IMR-90 (cell line): Measurements from ENCODE around the gene ITPK1. TPM values are rescaled to one million over a fixed set of nuclear protein-coding genes. Genes with fewer than 3 reads are reported as not detected.

Experiments used
- ATAC-seq: fragments of 200-7000 bp; cut with Tn5 transposase; 2 replicates; pipeline ENCODE4 v1.9.1; 2020; ENCODE audit warnings: low read depth, mild to moderate bottlenecking, moderate library complexity
- BruUV-seq: library from RNA; stranded (reverse); fragments of 400-500 nt; replicated peaks from 2 replicates; lab custom pipeline; 2021; lab: Mats Ljungman, UMichigan
- CTCF ChIA-PET: fragments of 300-600 bp; formaldehyde crosslinking; extraction: SDS; loops from one replicate; lab custom pipeline; 2021; ENCODE audit warnings: antibody characterized with exemption; lab: Yijun Ruan, JAX
- POLR2A ChIA-PET: fragments of 300-600 bp; sonication (Branson Sonifier 250); formaldehyde crosslinking; loops from one replicate; lab custom pipeline; 2022; ENCODE audit warnings: antibody characterized with exemption; ENCODE audit not compliant: unreplicated experiment; lab: Charles Lee
- DNase-seq: peaks from one replicate; pipeline ENCODE4 v3.0.0; 2013
- H2AFZ ChIP-seq: replicated peaks from 2 replicates; pipeline ENCODE3; 2013; ENCODE audit warnings: low read length, mild to moderate bottlenecking; ENCODE audit not compliant: poor library complexity
- H2AK5ac ChIP-seq: 2 replicates; pipeline ENCODE4 v1.6.1; 2013; ENCODE audit warnings: low read depth, low read length, inconsistent platforms
- H2AK9ac ChIP-seq: replicated peaks from 2 replicates; pipeline ENCODE3; 2013; ENCODE audit warnings: mild to moderate bottlenecking, low read depth, low read length, moderate library complexity; ENCODE audit not compliant: poor library complexity
- H2BK120ac ChIP-seq: 2 replicates; pipeline ENCODE4 v1.6.1; 2013; ENCODE audit warnings: low read depth, low read length, inconsistent platforms
- H2BK15ac ChIP-seq: 3 replicates; pipeline ENCODE4 v1.6.1; 2013; ENCODE audit warnings: low read depth, low read length, inconsistent platforms
- H2BK20ac ChIP-seq: 2 replicates; pipeline ENCODE4 v1.6.1; 2013; ENCODE audit warnings: low read depth, mild to moderate bottlenecking, inconsistent platforms, low read length, moderate library complexity
- H2BK5ac ChIP-seq: 2 replicates; pipeline ENCODE4 v1.6.1; 2013; ENCODE audit warnings: mild to moderate bottlenecking, low read depth, low read length, inconsistent platforms; ENCODE audit not compliant: poor library complexity, severe bottlenecking
- H3K14ac ChIP-seq: replicated peaks from 2 replicates; pipeline ENCODE4 v1.6.1; 2013; ENCODE audit warnings: low read depth, low read length, inconsistent platforms
- H3K18ac ChIP-seq: 2 replicates; pipeline ENCODE4 v1.6.1; 2013; ENCODE audit warnings: low read depth, low read length, control low read depth
- H3K23ac ChIP-seq: 2 replicates; pipeline ENCODE4 v1.6.1; 2013; ENCODE audit warnings: low read depth, low read length, inconsistent platforms
- H3K27ac ChIP-seq: 2 replicates; pipeline ENCODE4 v1.5.1; 2013; ENCODE audit warnings: mild to moderate bottlenecking, control low read depth, low read length; ENCODE audit not compliant: insufficient read depth
- H3K27me3 ChIP-seq: 2 replicates; pipeline ENCODE4 v1.6.1; 2013; ENCODE audit warnings: low read length; ENCODE audit not compliant: control insufficient read depth, insufficient read depth
- H3K36me3 ChIP-seq: 2 replicates; pipeline ENCODE4 v1.6.1; 2013; ENCODE audit warnings: low read length, mixed read lengths; ENCODE audit not compliant: control insufficient read depth, insufficient read depth
- H3K4ac ChIP-seq: 2 replicates; pipeline ENCODE4 v1.6.1; 2013; ENCODE audit warnings: low read depth, low read length, inconsistent platforms
- H3K4me1 ChIP-seq: 2 replicates; pipeline ENCODE4 v1.6.1; 2013; ENCODE audit warnings: low read length, mixed read lengths; ENCODE audit not compliant: control insufficient read depth, insufficient read depth
- H3K4me2 ChIP-seq: 2 replicates; pipeline ENCODE4 v1.6.1; 2013; ENCODE audit warnings: low read depth, mild to moderate bottlenecking, control low read depth, low read length, moderate library complexity
- H3K4me3 ChIP-seq: 2 replicates; pipeline ENCODE4 v1.5.1; 2013; ENCODE audit warnings: low read depth, mild to moderate bottlenecking, control low read depth, low read length, moderate library complexity; ENCODE audit not compliant: insufficient read depth
- H3K56ac ChIP-seq: 2 replicates; pipeline ENCODE4 v1.6.1; 2013; ENCODE audit warnings: low read length, inconsistent platforms; ENCODE audit not compliant: insufficient read depth; ENCODE audit errors: extremely low read depth
- H3K79me1 ChIP-seq, 2 experiments: 2 replicates each; pipeline ENCODE4 v1.6.1; 2013; ENCODE audit warnings: low read length in 2 of 2, inconsistent platforms in 1 of 2, low read depth in 1 of 2
- H3K9ac ChIP-seq: 2 replicates; pipeline ENCODE4 v1.6.1; 2013; ENCODE audit warnings: low read depth, low read length, control low read depth
- H3K9me1 ChIP-seq: 2 replicates; pipeline ENCODE4 v1.6.1; 2013; ENCODE audit warnings: low read length, inconsistent platforms; ENCODE audit not compliant: insufficient read depth
- H3K9me3 ChIP-seq: 2 replicates; pipeline ENCODE4 v1.6.1; 2013; ENCODE audit warnings: low read length; ENCODE audit not compliant: control insufficient read depth, insufficient read depth
- H4K20me1 ChIP-seq: 2 replicates; pipeline ENCODE4 v1.6.1; 2013; ENCODE audit warnings: low read length, inconsistent platforms; ENCODE audit not compliant: insufficient read depth
- H4K5ac ChIP-seq: 2 replicates; pipeline ENCODE4 v1.6.1; 2013; ENCODE audit warnings: mild to moderate bottlenecking, low read depth, low read length, control low read depth
- H4K8ac ChIP-seq, 2 experiments: 2 replicates each; pipeline ENCODE4 v1.6.1; 2013; ENCODE audit warnings: low read depth in 2 of 2, low read length in 2 of 2, control low read depth in 1 of 2, inconsistent platforms in 1 of 2
- H4K91ac ChIP-seq: 2 replicates; pipeline ENCODE4 v1.6.1; 2013; ENCODE audit warnings: low read depth, low read length, inconsistent platforms; ENCODE audit not compliant: insufficient read depth
- BHLHE40 ChIP-seq: fragments of 150-350 bp; IDR thresholded peaks from 2 replicates; pipeline ENCODE4 v1.6.1; 2016; ENCODE audit warnings: mild to moderate bottlenecking, low read depth, low read length
- CEBPB ChIP-seq: IDR thresholded peaks from 2 replicates; pipeline ENCODE4 v1.6.1; 2012; ENCODE audit warnings: low read depth, low read length, improper control_type of control experiment
- ELK1 ChIP-seq: fragments of 150-350 bp; IDR thresholded peaks from 2 replicates; pipeline ENCODE4 v1.6.1; 2016; ENCODE audit warnings: low read depth, mild to moderate bottlenecking, low read length, moderate library complexity, borderline replicate concordance
- FOS ChIP-seq: fragments of 150-350 bp; IDR thresholded peaks from 2 replicates; pipeline ENCODE4 v1.6.1; 2016; ENCODE audit warnings: low read depth, low read length
- MAFK ChIP-seq: IDR thresholded peaks from 2 replicates; pipeline ENCODE4 v1.6.1; 2012; ENCODE audit warnings: low read depth, low read length, improper control_type of control experiment
- MXI1 ChIP-seq: IDR thresholded peaks from 2 replicates; pipeline ENCODE4 v1.6.1; 2012; ENCODE audit warnings: low read depth, mild to moderate bottlenecking, low read length, moderate library complexity, borderline replicate concordance
- NFE2L2 ChIP-seq: fragments of 150-350 bp; IDR thresholded peaks from 2 replicates; pipeline ENCODE4 v1.6.1; 2016; ENCODE audit warnings: low read depth, mild to moderate bottlenecking, low read length
- POLR2A ChIP-seq: IDR thresholded peaks from 2 replicates; pipeline ENCODE4 v1.6.1; 2012; ENCODE audit warnings: mild to moderate bottlenecking, low read depth, low read length
- RAD21 ChIP-seq: IDR thresholded peaks from 2 replicates; pipeline ENCODE4 v1.6.1; 2012; ENCODE audit warnings: low read length, improper control_type of control experiment
- RFX5 ChIP-seq: IDR thresholded peaks from 2 replicates; pipeline ENCODE4 v1.8.0; 2012; ENCODE audit warnings: low read depth, mild to moderate bottlenecking, low read length, moderate library complexity
- SMC3 ChIP-seq: fragments of 150-350 bp; IDR thresholded peaks from 2 replicates; pipeline ENCODE4 v1.6.1; 2016; ENCODE audit warnings: low read depth, mild to moderate bottlenecking, antibody characterized with exemption, low read length, moderate library complexity
- USF2 ChIP-seq: fragments of 150-350 bp; IDR thresholded peaks from 2 replicates; pipeline ENCODE4 v1.6.1; 2017; ENCODE audit warnings: mild to moderate bottlenecking, antibody characterized with exemption, low read length, low read depth
- WGBS, 2 experiments: methylation state at CpG; one replicate each; pipeline versions ENCODE4 v1.1.5 to v1.1.7; 2013; ENCODE audit warnings: missing lambda C conversion rate in 2 of 2; ENCODE audit not compliant: insufficient read length in 1 of 2; ENCODE audit errors: extremely low coverage in 2 of 2; 5-methylcytosine and 5-hydroxymethylcytosine counted together
- dilution Hi-C: fragments of 300-500 bp; cut with HindIII; formaldehyde crosslinking; loops from one replicate; pipeline ENCODE4 v1.14.3; 2018; ENCODE audit warnings: low sequenced_read_pairs; ENCODE audit not compliant: unreplicated experiment
- in situ Hi-C: fragments of 300-500 bp; cut with MboI; formaldehyde crosslinking; loops from 3 replicates; pipeline ENCODE4 v1.14.3; 2019; ENCODE audit warnings: low sequenced_read_pairs, inconsistent platforms, mixed read lengths
- intact Hi-C: fragments of 100-400 bp; cut with micrococcal nuclease; formaldehyde crosslinking; loops from 2 replicates; pipeline ENCODE4 v1.10.0; 2022
- polyA plus RNA-seq, 3 experiments: library from polyadenylated mRNA; depleted of rRNA; stranded (reverse); fragments of >200 nt; gene quantifications; 2 replicates each; pipeline ENCODE4 v1.2.3, GENCODE V29; 2012; ENCODE audit warnings: low replicate concordance in 1 of 3
- total RNA-seq: library from RNA; depleted of rRNA; stranded (reverse); fragments of >200 nt; gene quantifications from 2 replicates; pipeline ENCODE4 v1.2.3, GENCODE V29; 2012
- TF ChIP-seq, protein P1 (sequence below): conservative IDR thresholded peaks from 2 replicates; pipeline ENCODE4 v1.5.1; 2012; ENCODE audit warnings: mild to moderate bottlenecking, low read depth, low read length, improper control_type of control experiment

Gene ITPK1
- total and polyA plus RNA-seq, 2 of the 4 experiments (the other 2 are of a cell fraction), result 21.7 to 26.9 TPM

- Histone ChIP-seq H3K9ac (no peak overlapping the region), H3K56ac (no peak overlapping the region), H3K4ac (no peak overlapping the region), H3K4me2 (no peak overlapping the region), H3K79me1 (no peaks in the 10 kb centered on the region), H4K91ac (no peak overlapping the region), H4K8ac (no peak overlapping the region), H3K36me3 (no peaks in the 10 kb centered on the region), H2BK15ac (no peak overlapping the region), H4K20me1 (no peaks in the 10 kb centered on the region), H2AK5ac (no peak overlapping the region), H3K23ac (no peak overlapping the region), H2AFZ (no peak overlapping the region), H3K9me1 (no peaks in the 10 kb centered on the region; the same call in 1 of the 2 replicates), H2BK120ac (no peak overlapping the region), H3K18ac (no peak overlapping the region), H3K4me1 (no peaks in the 10 kb centered on the region), H4K5ac (no peak overlapping the region), H3K4me3 (no peak overlapping the region), H2AK9ac (no peak overlapping the region), H2BK5ac (no peak overlapping the region), H3K27ac (no peak overlapping the region), H3K9me3 (no peaks in the 10 kb centered on the region), H3K27me3 (peaks cover 2% of the 10 kb centered on the region; the same call in 1 of the 2 replicates), H3K14ac (no peak overlapping the region), H2BK20ac (no peak overlapping the region)
- ATAC-seq (no peak), DNase-seq (peak; percentile 4)
- intact Hi-C loops, result no loop called here
- no TSS peak for BruUV-seq
- TF ChIP-seq FOS, result no peak
- TF ChIP-seq NFE2L2, result no peak
- no peak for TF ChIP-seq MXI1
- TF ChIP-seq, protein P1, sequence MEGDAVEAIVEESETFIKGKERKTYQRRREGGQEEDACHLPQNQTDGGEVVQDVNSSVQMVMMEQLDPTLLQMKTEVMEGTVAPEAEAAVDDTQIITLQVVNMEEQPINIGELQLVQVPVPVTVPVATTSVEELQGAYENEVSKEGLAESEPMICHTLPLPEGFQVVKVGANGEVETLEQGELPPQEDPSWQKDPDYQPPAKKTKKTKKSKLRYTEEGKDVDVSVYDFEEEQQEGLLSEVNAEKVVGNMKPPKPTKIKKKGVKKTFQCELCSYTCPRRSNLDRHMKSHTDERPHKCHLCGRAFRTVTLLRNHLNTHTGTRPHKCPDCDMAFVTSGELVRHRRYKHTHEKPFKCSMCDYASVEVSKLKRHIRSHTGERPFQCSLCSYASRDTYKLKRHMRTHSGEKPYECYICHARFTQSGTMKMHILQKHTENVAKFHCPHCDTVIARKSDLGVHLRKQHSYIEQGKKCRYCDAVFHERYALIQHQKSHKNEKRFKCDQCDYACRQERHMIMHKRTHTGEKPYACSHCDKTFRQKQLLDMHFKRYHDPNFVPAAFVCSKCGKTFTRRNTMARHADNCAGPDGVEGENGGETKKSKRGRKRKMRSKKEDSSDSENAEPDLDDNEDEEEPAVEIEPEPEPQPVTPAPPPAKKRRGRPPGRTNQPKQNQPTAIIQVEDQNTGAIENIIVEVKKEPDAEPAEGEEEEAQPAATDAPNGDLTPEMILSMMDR, result no peak
- no peak for TF ChIP-seq USF2
- TF ChIP-seq ELK1, result no peak
- no peak for TF ChIP-seq RFX5
- TF ChIP-seq BHLHE40, result no peak
- TF ChIP-seq RAD21, result no peak
- TF ChIP-seq CEBPB, result no peak
- TF ChIP-seq POLR2A, result no peak
- no peak for TF ChIP-seq MAFK
- no peak for TF ChIP-seq SMC3
- no CpG with 5 or more reads among the region's 2 CpGs for WGBS, 2 experiments
- dilution Hi-C loops, result no loop called here
- in situ Hi-C loops, result no loop called here
- ChIA-PET POLR2A (no interaction called here), CTCF (interaction anchor here (0.5 kb wide), 1 partner anchor 141 kb away, joined by 3 read pairs; no protein-coding TSS in a partner anchor)
Measured at GRCh38 chr14:92967346-92967926, 148.3 kb downstream of the ITPK1 start.
